ENCODE measurements around the gene CNTN4. TPM values are rescaled to one million over a fixed set of nuclear protein-coding genes. Genes with fewer than 3 reads are reported as not detected.

The CNTN4 gene
- total and polyA plus RNA-seq, 4 donors: 1.2 to 3.8 (median 2.6) TPM

DNA sequence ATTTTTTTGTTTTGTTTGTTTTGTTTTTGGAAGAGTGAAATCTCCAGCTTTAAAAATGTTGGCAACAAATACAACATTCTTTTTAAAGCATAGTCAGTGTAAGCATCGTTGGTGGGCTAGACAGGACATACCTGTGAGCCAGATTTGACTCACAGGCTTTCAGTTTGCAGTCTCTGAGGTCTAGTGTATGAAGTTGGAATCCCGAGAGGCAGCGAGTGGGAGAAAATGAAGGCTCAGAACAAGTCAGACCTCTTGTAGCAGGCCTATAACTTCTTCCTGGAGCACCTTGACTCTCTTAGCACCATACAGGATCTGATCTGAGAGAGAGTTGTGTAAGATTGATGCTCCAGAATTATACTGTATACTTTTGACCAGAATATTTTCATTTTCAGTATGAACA is 60.2 kb downstream of the CNTN4 start:
- no peaks in the 10 kb centered on the region for H3K9me3 ChIP-seq (ENCODE audit: control insufficient read depth in 4 of 4, low read length in 3 of 4)
- TF ChIP-seq, protein P1, sequence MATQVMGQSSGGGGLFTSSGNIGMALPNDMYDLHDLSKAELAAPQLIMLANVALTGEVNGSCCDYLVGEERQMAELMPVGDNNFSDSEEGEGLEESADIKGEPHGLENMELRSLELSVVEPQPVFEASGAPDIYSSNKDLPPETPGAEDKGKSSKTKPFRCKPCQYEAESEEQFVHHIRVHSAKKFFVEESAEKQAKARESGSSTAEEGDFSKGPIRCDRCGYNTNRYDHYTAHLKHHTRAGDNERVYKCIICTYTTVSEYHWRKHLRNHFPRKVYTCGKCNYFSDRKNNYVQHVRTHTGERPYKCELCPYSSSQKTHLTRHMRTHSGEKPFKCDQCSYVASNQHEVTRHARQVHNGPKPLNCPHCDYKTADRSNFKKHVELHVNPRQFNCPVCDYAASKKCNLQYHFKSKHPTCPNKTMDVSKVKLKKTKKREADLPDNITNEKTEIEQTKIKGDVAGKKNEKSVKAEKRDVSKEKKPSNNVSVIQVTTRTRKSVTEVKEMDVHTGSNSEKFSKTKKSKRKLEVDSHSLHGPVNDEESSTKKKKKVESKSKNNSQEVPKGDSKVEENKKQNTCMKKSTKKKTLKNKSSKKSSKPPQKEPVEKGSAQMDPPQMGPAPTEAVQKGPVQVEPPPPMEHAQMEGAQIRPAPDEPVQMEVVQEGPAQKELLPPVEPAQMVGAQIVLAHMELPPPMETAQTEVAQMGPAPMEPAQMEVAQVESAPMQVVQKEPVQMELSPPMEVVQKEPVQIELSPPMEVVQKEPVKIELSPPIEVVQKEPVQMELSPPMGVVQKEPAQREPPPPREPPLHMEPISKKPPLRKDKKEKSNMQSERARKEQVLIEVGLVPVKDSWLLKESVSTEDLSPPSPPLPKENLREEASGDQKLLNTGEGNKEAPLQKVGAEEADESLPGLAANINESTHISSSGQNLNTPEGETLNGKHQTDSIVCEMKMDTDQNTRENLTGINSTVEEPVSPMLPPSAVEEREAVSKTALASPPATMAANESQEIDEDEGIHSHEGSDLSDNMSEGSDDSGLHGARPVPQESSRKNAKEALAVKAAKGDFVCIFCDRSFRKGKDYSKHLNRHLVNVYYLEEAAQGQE (IDR thresholded peaks at IDR 0.05): no peak
- TF ChIP-seq YY1 (IDR thresholded peaks at IDR 0.05) (no peak), GABPA (IDR thresholded peaks at IDR 0.05 in 1 of 2, conservative IDR thresholded peaks at IDR 0.05 in 1 of 2) (no peak), HNF4A (conservative IDR thresholded peaks at IDR 0.05) (no peak), JUND (IDR thresholded peaks at IDR 0.05) (no peak)
- TF ChIP-seq, protein P2, sequence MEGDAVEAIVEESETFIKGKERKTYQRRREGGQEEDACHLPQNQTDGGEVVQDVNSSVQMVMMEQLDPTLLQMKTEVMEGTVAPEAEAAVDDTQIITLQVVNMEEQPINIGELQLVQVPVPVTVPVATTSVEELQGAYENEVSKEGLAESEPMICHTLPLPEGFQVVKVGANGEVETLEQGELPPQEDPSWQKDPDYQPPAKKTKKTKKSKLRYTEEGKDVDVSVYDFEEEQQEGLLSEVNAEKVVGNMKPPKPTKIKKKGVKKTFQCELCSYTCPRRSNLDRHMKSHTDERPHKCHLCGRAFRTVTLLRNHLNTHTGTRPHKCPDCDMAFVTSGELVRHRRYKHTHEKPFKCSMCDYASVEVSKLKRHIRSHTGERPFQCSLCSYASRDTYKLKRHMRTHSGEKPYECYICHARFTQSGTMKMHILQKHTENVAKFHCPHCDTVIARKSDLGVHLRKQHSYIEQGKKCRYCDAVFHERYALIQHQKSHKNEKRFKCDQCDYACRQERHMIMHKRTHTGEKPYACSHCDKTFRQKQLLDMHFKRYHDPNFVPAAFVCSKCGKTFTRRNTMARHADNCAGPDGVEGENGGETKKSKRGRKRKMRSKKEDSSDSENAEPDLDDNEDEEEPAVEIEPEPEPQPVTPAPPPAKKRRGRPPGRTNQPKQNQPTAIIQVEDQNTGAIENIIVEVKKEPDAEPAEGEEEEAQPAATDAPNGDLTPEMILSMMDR (IDR thresholded peaks at IDR 0.05; ENCODE audit: low read depth, low read length, missing input control): no peak
- H3K4me3 ChIP-seq (ENCODE audit: low read depth in 1 of 3, low read length in 3 of 3): no peak overlapping the region
- H3K36me3 ChIP-seq (ENCODE audit: control insufficient read depth in 4 of 4, insufficient read depth in 3 of 4, low read depth in 1 of 4, low read length in 3 of 4): no peaks in the 10 kb centered on the region
- peaks cover 0 to 3% (median 0%) of the 10 kb centered on the region in 4 donors for H3K4me1 ChIP-seq (ENCODE audit: control insufficient read depth in 4 of 4, insufficient read depth in 4 of 4, low read length in 3 of 4)
- DNase-seq (ENCODE audit: low spot score): no peak
- H3K9ac ChIP-seq (ENCODE audit: low read depth in 1 of 2, low read length in 2 of 2): no peak overlapping the region
- WGBS: 65% methylated on average over 3 of the region's 3 CpGs
- H3K27me3 ChIP-seq (ENCODE audit: control insufficient read depth in 4 of 4, insufficient read depth in 4 of 4, low read length in 3 of 4): peaks cover 0 to 3% (median 0%) of the 10 kb centered on the region in 4 donors
- no peak overlapping the region for H3K27ac ChIP-seq (ENCODE audit: low read depth in 1 of 2, low read length in 2 of 2)

DNA sequence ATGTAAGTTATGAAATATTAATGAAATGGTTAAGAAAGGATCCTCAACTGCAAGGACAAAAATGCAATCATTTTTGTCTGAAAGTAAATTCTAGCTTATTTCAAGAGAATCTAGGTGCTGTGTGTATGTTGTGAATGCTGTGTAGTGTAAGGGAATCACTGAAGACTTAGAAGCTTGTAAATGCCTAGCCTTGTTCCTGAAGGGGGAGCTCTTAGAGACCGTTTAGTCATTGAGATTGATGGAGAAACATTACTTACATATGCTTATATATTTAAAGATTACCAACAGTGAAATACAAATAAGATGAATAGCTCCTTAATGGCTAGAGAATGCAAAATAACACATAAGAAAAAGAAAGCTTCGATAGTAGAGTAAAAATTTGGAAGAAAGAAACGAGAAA is 67.9 kb downstream of the CNTN4 start:
- no peak for TF ChIP-seq JUND (IDR thresholded peaks at IDR 0.05)
- TF ChIP-seq SP1 (IDR thresholded peaks at IDR 0.05): no peak
- TF ChIP-seq, protein P3, sequence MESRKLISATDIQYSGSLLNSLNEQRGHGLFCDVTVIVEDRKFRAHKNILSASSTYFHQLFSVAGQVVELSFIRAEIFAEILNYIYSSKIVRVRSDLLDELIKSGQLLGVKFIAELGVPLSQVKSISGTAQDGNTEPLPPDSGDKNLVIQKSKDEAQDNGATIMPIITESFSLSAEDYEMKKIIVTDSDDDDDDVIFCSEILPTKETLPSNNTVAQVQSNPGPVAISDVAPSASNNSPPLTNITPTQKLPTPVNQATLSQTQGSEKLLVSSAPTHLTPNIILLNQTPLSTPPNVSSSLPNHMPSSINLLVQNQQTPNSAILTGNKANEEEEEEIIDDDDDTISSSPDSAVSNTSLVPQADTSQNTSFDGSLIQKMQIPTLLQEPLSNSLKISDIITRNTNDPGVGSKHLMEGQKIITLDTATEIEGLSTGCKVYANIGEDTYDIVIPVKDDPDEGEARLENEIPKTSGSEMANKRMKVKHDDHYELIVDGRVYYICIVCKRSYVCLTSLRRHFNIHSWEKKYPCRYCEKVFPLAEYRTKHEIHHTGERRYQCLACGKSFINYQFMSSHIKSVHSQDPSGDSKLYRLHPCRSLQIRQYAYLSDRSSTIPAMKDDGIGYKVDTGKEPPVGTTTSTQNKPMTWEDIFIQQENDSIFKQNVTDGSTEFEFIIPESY (IDR thresholded peaks at IDR 0.05): no peak
- TF ChIP-seq, protein P2 (IDR thresholded peaks at IDR 0.05; ENCODE audit: low read depth, low read length, missing input control): no peak
- Histone ChIP-seq H3K27me3 (ENCODE audit: control insufficient read depth in 4 of 4, insufficient read depth in 4 of 4, low read length in 3 of 4) (no peaks in the 10 kb centered on the region), H3K27ac (ENCODE audit: low read depth in 1 of 2, low read length in 2 of 2) (no peak overlapping the region), H3K9ac (ENCODE audit: low read depth in 1 of 2, low read length in 2 of 2) (no peak overlapping the region), H3K4me1 (ENCODE audit: control insufficient read depth in 4 of 4, insufficient read depth in 4 of 4, low read length in 3 of 4) (peaks cover 0 to 1% (median 0%) of the 10 kb centered on the region in 4 donors), H3K36me3 (ENCODE audit: control insufficient read depth in 4 of 4, insufficient read depth in 3 of 4, low read depth in 1 of 4, low read length in 3 of 4) (no peaks in the 10 kb centered on the region), H3K9me3 (ENCODE audit: control insufficient read depth in 4 of 4, low read length in 3 of 4) (no peaks in the 10 kb centered on the region), H3K4me3 (ENCODE audit: low read depth in 1 of 3, low read length in 3 of 3) (no peak overlapping the region)
- DNase-seq (ENCODE audit: low spot score): no peak
- 35% methylated on average over 3 of the region's 3 CpGs for WGBS

Data from liver (tissue), 9 donors.